ENCODE results near the gene MYO9A.
"Not testable (repeated sequence)": the region's sequence is repeated elsewhere in the genome, so short reads cannot be mapped to it uniquely, and the experiment has no call there.

Gene MYO9A

GRCh38 chr15:72056217-72056616, 61.7 kb downstream of the MYO9A start:
- intact Hi-C loops (cut with DNase I); DNase-seq: not testable (repeated sequence)

GRCh38 chr15:72053297-72053696, 64.7 kb downstream of the MYO9A start:
- intact Hi-C loops (cut with DNase I); DNase-seq: not testable (repeated sequence)

- intact Hi-C loops (cut with DNase I), result no loop called here
- no peak for DNase-seq
These were observed 67.2 kb downstream of the MYO9A start for GRCh38 chr15:72050700-72051099.

GRCh38 chr15:72047020-72047419, 70.9 kb downstream of the MYO9A start:
- no peak for DNase-seq
- intact Hi-C loops (cut with DNase I), result no loop called here

GRCh38 chr15:72044956-72045355, 73.0 kb downstream of the MYO9A start:
- intact Hi-C loops (cut with DNase I), result no loop called here
- DNase-seq, result no peak

- no peak for DNase-seq
- intact Hi-C loops (cut with DNase I), result no loop called here
These were observed 75.1 kb downstream of the MYO9A start for GRCh38 chr15:72042865-72043264.

GRCh38 chr15:72042054-72042453, 75.9 kb downstream of the MYO9A start:
- DNase-seq, result no peak
- intact Hi-C loops (cut with DNase I), result no loop called here

GRCh38 chr15:72037321-72037720, 80.6 kb downstream of the MYO9A start:
- no peak for DNase-seq
- intact Hi-C loops (cut with DNase I), result no loop called here

GRCh38 chr15:72034859-72035650, 82.9 kb downstream of the MYO9A start:
- intact Hi-C loops (cut with DNase I), result no loop called here
- no peak for DNase-seq

GRCh38 chr15:72034351-72034750, 83.6 kb downstream of the MYO9A start:
- no peak for DNase-seq
- intact Hi-C loops (cut with DNase I), result no loop called here

- DNase-seq, result no peak
- intact Hi-C loops (cut with DNase I), result no loop called here
These were observed 84.2 kb downstream of the MYO9A start for GRCh38 chr15:72033711-72034110.

GRCh38 chr15:72033285-72033684, 84.7 kb downstream of the MYO9A start:
- intact Hi-C loops (cut with DNase I), result no loop called here

GRCh38 chr15:72021604-72022003, 96.3 kb downstream of the MYO9A start:
- intact Hi-C loops (cut with DNase I), result no loop called here
- no peak for DNase-seq

More at GRCh38 chr15:72033285-72033684, 84.7 kb downstream of the MYO9A start:
- DNase-seq, result no peak

GRCh38 chr15:72020799-72021198, 97.2 kb downstream of the MYO9A start:
- intact Hi-C loops (cut with DNase I), result no loop called here
- DNase-seq, result no peak

GRCh38 chr15:72014555-72014954, 103.4 kb downstream of the MYO9A start:
- DNase-seq; intact Hi-C loops (cut with DNase I): not testable (repeated sequence)

- no peak for DNase-seq
- intact Hi-C loops (cut with DNase I), result no loop called here
These were observed 104.2 kb downstream of the MYO9A start for GRCh38 chr15:72013703-72014102.

- intact Hi-C loops (cut with DNase I), result no loop called here
- DNase-seq, result no peak
These were observed 106.5 kb downstream of the MYO9A start for GRCh38 chr15:72011302-72011942.

- intact Hi-C loops (cut with DNase I), result no loop called here
- no peak for DNase-seq
These were observed 108.7 kb downstream of the MYO9A start for GRCh38 chr15:72009222-72009621.

GRCh38 chr15:72006382-72006781, 111.6 kb downstream of the MYO9A start:
- no peak for DNase-seq
- intact Hi-C loops (cut with DNase I), result no loop called here

GRCh38 chr15:72005483-72005882, 112.5 kb downstream of the MYO9A start:
- no peak for DNase-seq
- intact Hi-C loops (cut with DNase I), result no loop called here

GRCh38 chr15:71999807-72000206, 118.1 kb downstream of the MYO9A start:
- DNase-seq, result no peak
- intact Hi-C loops (cut with DNase I), result no loop called here

- DNase-seq; intact Hi-C loops (cut with DNase I): not testable (repeated sequence)
These were observed 119.2 kb downstream of the MYO9A start for GRCh38 chr15:71998717-71999116.
